GM10248 (cell line): Measurements from ENCODE around the gene PIGBOS1.
A peak's percentile ranks its signal among the peaks of the same experiment; 100 is the strongest.

Experiments
- CTCF ChIA-PET: fragments of 300-600 bp; sonication (Branson Sonifier 250); formaldehyde crosslinking; extraction: SDS; loops from one replicate; lab custom pipeline; 2021; ENCODE audit warnings: antibody characterized with exemption; lab: Yijun Ruan, JAX
- POLR2A ChIA-PET: fragments of 350-650 bp; sonication (Branson Sonifier 250); formaldehyde crosslinking; extraction: SDS; loops from one replicate; lab custom pipeline; 2020; ENCODE audit warnings: antibody characterized with exemption; lab: Yijun Ruan, JAX
- DNase-seq: peaks from one replicate; pipeline ENCODE4 v3.0.0; 2012; ENCODE audit errors: extremely low spot score
- TF ChIP-seq, protein P1 (sequence below): IDR thresholded peaks from 2 replicates; pipeline ENCODE4 v1.5.1; 2012; ENCODE audit warnings: mild to moderate bottlenecking, low read depth; ENCODE audit errors: extremely low read depth, missing control alignments, control extremely low read depth

Gene PIGBOS1

GRCh38 chr15:55276324-55276723 is 42.6 kb downstream of the PIGBOS1 start:
- CTCF ChIA-PET: interaction anchor here (0.9 to 3.0 kb wide), 8 partner anchors 8 to 59 kb away, joined by 3 to 7 read pairs (median 4); no protein-coding TSS in a partner anchor
- no peak for DNase-seq
- TF ChIP-seq, protein P1, sequence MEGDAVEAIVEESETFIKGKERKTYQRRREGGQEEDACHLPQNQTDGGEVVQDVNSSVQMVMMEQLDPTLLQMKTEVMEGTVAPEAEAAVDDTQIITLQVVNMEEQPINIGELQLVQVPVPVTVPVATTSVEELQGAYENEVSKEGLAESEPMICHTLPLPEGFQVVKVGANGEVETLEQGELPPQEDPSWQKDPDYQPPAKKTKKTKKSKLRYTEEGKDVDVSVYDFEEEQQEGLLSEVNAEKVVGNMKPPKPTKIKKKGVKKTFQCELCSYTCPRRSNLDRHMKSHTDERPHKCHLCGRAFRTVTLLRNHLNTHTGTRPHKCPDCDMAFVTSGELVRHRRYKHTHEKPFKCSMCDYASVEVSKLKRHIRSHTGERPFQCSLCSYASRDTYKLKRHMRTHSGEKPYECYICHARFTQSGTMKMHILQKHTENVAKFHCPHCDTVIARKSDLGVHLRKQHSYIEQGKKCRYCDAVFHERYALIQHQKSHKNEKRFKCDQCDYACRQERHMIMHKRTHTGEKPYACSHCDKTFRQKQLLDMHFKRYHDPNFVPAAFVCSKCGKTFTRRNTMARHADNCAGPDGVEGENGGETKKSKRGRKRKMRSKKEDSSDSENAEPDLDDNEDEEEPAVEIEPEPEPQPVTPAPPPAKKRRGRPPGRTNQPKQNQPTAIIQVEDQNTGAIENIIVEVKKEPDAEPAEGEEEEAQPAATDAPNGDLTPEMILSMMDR: no peak
- POLR2A ChIA-PET: interaction anchor here (1.4 kb wide), 1 partner anchor 9 kb away, joined by 9 read pairs; no protein-coding TSS in a partner anchor

DNA sequence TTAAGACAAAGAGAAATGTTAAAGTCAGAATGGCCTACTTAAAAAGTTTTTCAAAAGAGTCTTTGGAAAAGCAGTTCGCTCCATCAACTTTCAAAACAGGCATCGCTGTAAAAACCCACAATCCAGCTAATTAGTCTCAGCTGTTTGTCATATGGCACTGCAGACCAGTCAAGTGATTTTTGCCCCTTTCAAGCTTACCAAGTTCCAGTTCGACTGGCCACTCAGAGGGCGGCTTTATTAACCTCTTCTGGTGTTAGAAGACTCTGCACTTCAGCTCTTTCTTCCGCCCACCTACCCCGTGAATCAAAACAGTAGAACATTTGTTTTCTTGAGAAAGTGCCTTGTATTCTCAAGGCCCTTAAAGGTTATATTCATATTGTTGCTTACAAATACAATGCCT is 48.6 kb downstream of the PIGBOS1 start:
- CTCF ChIA-PET: interaction anchor here (1.0 to 1.8 kb wide), 6 partner anchors 10 to 41 kb away, joined by 3 to 8 read pairs (median 4); no protein-coding TSS in a partner anchor
- DNase-seq: no peak
- POLR2A ChIA-PET: no interaction called here
- TF ChIP-seq, protein P1: no peak

GRCh38 chr15:55268176-55268695 is 50.7 kb downstream of the PIGBOS1 start:
- no peak for DNase-seq
- TF ChIP-seq, protein P1: no peak
- ChIA-PET POLR2A (interaction anchor here (1.9 kb wide), 1 partner anchor 8 kb away, joined by 9 read pairs; no protein-coding TSS in a partner anchor), CTCF (interaction anchor here (1.0 to 3.0 kb wide), 6 partner anchors 9 to 50 kb away, joined by 3 to 9 read pairs (median 4); no protein-coding TSS in a partner anchor)

- DNase-seq: peak; percentile 37
- CTCF ChIA-PET: interaction anchor here (1.0 to 3.0 kb wide), 8 partner anchors 9 to 49 kb away, joined by 3 to 9 read pairs (median 4); no protein-coding TSS in a partner anchor
- TF ChIP-seq, protein P1: no peak
- POLR2A ChIA-PET: interaction anchor here (1.9 kb wide), 1 partner anchor 9 kb away, joined by 9 read pairs; no protein-coding TSS in a partner anchor
These were observed 51.3 kb downstream of the PIGBOS1 start for GRCh38 chr15:55267401-55268175.
